C4-2B (cell line): ENCODE measurements around the gene HEATR5A.
"Not testable (repeated sequence)": the region's sequence is repeated elsewhere in the genome, so short reads cannot be mapped to it uniquely, and the experiment has no call there.

Experiments
- H3K27ac ChIP-seq: fragments of 450-650 bp; 2 replicates; pipeline ENCODE4 v1.5.1; 2017
- ZFX ChIP-seq: fragments of 450-650 bp; IDR thresholded peaks from 2 replicates; pipeline ENCODE4 v1.6.1; 2017
- TF ChIP-seq, protein P1 (sequence below): fragments of 450-650 bp; conservative IDR thresholded peaks from 2 replicates; pipeline ENCODE4 v1.5.1; 2017; ENCODE audit warnings: mild to moderate bottlenecking

HEATR5A gene

DNA sequence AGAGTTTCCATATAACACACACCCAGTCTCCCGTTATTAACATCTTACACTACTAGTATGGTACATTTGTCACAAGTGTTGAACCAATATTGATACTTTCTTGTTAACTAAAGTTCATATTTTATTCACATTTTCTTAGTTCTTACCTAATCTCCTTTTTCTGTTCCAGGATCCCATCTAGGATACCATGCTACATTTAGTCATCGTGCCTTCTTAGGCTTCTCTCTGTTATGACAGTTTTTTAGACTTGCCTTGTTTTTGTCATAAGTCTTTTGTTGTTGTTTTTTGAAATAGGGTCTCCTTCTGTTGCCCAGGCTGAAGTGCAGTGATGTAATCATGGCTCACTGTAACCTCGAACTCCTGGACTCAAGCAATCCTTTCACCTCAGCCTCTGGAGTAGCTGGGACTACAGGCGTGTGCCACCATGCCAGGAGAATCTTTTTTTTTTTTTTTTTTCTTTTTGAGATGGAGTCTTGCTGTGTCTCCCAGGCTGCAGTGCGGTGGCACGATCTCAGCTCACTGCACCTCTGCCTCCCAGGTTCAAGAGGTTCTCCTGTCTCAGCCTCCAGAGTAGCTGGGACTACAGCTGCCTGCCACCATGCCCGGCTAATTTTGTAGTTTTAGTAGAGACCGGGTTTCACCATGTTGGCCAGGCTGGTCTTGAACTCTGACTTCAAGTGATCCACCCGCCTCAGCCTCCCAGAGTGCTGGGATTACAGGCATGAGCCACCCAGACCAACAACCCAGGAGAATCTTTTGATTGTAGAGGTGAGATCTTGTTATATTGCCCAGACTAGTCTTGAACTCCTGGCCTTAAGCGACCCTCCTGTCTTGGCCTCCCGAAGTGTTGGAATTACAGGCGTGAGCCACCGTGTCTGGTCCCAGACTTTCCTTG is 153.7 kb downstream of the HEATR5A start:
- H3K27ac ChIP-seq: no peak overlapping the region
- TF ChIP-seq ZFX: no peak
- TF ChIP-seq, protein P1, sequence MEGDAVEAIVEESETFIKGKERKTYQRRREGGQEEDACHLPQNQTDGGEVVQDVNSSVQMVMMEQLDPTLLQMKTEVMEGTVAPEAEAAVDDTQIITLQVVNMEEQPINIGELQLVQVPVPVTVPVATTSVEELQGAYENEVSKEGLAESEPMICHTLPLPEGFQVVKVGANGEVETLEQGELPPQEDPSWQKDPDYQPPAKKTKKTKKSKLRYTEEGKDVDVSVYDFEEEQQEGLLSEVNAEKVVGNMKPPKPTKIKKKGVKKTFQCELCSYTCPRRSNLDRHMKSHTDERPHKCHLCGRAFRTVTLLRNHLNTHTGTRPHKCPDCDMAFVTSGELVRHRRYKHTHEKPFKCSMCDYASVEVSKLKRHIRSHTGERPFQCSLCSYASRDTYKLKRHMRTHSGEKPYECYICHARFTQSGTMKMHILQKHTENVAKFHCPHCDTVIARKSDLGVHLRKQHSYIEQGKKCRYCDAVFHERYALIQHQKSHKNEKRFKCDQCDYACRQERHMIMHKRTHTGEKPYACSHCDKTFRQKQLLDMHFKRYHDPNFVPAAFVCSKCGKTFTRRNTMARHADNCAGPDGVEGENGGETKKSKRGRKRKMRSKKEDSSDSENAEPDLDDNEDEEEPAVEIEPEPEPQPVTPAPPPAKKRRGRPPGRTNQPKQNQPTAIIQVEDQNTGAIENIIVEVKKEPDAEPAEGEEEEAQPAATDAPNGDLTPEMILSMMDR: no peak

- no peak overlapping the region for H3K27ac ChIP-seq
- TF ChIP-seq ZFX: no peak
- TF ChIP-seq, protein P1: no peak
Observed at GRCh38 chr14:31265701-31266398, 154.5 kb downstream of the HEATR5A start.

DNA sequence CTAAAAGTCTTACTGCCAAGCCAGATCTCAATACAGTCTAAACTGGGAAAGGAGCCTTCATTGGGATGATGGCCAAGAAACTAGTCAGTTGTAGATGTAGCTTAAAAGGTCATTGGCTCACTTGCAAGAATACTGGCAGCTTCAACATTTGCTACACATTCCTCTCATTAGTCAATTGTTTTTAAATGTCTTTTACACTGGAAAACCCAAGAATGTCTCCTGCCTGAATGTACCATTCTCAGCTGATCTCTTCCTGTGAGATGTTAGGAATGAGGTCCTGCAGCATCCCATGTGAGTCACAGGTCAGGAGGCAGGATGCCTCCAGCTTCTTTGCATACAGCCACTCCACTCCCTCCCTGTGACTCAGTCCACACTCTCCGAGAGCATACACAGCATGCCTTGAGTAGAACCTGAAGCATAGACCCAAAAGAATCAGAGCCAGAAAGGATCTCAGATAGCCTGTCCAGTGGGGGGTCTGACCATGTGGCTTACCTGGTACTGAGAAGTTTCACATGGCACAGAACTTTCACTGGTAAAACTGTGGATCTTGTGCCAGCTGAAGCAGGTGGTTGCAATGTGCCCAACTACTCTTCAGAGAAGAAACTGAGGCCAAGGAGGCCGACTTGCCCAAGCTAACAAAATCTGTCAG is 156.7 kb downstream of the HEATR5A start:
- H3K27ac ChIP-seq: no peak overlapping the region
- TF ChIP-seq ZFX: no peak

- no peak overlapping the region for H3K27ac ChIP-seq
- TF ChIP-seq ZFX: no peak
- TF ChIP-seq, protein P1: no peak
Observed at GRCh38 chr14:31261859-31262731, 158.3 kb downstream of the HEATR5A start.

DNA sequence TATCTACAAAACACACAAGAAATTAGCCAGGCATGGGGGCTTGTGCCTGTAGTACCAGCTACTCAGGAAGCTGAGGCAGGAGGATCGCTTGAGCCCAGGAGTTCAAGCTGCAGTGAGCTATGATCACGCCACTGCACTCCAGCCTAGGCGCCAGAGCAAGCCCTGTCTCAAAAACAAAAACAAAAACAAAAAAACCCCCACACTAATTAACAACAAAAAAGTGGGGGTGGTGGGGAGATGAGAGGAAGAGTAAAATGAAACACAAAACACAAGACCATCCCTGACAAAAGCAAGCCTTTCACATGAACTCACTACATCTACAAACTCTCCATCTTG is 158.9 kb downstream of the HEATR5A start:
- TF ChIP-seq ZFX: no peak
- TF ChIP-seq, protein P1: no peak
- no peak overlapping the region for H3K27ac ChIP-seq

DNA sequence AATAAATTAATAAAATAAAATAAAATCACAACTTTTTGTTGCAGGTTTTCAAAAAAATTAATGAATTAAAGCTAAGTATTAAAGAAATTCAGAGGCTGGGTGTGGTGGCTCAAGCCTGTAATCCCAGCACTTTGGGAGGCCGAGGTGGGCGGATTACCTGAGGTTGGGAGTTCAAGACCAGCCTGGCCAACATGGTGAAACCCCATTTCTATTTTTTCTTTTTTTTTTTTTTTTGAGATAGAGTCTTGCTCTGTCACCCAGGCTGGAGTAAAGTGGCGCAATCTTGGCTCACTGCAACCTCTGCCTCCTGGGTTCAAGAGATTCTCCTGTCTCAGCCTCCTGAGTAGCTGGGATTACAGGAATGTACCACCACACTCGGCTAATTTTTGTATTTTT is 161.3 kb downstream of the HEATR5A start:
- H3K27ac ChIP-seq: not testable (repeated sequence)

- TF ChIP-seq, protein P1: no peak
- no peak for TF ChIP-seq ZFX
- no peak overlapping the region for H3K27ac ChIP-seq
Observed at GRCh38 chr14:31258427-31259039, 161.8 kb downstream of the HEATR5A start.

- not testable (repeated sequence) for H3K27ac ChIP-seq
Observed at GRCh38 chr14:31257554-31258426, 162.6 kb downstream of the HEATR5A start.
